B cell (primary cell): ENCODE results near the gene TMEM154.

Experiments used
- CTCF ChIP-seq: fragments of 200-600 bp; IDR thresholded peaks from one replicate; pipeline ENCODE4 v1.8.0; 2022; ENCODE audit warnings: antibody characterized with exemption, mild to moderate bottlenecking
- EZH2 ChIP-seq: IDR thresholded peaks from 2 replicates; pipeline ENCODE4 v1.6.1; 2012; ENCODE audit warnings: borderline replicate concordance, low read depth, mild to moderate bottlenecking, moderate library complexity, low read length; ENCODE audit not compliant: insufficient read depth, poor library complexity, severe bottlenecking

- no peak for TF ChIP-seq CTCF
- TF ChIP-seq EZH2: no peak
Measured at GRCh38 chr4:152677117-152677516, 2.7 kb downstream of the TMEM154 start.
